ENCODE results near the gene ROR1.

ROR1 gene

DNA sequence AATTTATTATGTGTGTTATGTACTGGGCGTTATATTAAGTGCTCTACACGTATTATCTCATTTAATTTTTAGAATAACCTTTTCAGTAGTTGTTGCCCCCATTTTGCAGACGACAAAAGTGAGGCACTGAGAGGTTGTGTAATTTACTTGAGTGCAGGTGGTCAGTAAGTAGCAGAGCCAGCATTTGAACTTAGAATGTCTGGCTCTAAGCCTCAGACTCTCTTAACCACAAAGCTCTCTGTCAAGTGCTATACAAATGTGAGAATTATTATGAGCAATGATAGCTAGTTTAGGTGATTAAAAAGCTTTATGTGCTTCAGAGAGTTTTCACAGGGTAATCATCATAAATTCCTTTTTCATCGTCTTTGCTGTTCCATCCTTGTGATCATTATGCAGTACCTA lies 333.3 kb downstream of the ROR1 start:
- no peak overlapping the region for H3K4me3 ChIP-seq (ENCODE audit: control insufficient read depth, low read depth, low read length)
- no peak for DNase-seq (ENCODE audit: low read depth)
- TF ChIP-seq, protein P1, sequence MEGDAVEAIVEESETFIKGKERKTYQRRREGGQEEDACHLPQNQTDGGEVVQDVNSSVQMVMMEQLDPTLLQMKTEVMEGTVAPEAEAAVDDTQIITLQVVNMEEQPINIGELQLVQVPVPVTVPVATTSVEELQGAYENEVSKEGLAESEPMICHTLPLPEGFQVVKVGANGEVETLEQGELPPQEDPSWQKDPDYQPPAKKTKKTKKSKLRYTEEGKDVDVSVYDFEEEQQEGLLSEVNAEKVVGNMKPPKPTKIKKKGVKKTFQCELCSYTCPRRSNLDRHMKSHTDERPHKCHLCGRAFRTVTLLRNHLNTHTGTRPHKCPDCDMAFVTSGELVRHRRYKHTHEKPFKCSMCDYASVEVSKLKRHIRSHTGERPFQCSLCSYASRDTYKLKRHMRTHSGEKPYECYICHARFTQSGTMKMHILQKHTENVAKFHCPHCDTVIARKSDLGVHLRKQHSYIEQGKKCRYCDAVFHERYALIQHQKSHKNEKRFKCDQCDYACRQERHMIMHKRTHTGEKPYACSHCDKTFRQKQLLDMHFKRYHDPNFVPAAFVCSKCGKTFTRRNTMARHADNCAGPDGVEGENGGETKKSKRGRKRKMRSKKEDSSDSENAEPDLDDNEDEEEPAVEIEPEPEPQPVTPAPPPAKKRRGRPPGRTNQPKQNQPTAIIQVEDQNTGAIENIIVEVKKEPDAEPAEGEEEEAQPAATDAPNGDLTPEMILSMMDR (conservative IDR thresholded peaks at IDR 0.05; ENCODE audit: control insufficient read depth, insufficient read depth, low read depth, low read length) = no peak

DNA sequence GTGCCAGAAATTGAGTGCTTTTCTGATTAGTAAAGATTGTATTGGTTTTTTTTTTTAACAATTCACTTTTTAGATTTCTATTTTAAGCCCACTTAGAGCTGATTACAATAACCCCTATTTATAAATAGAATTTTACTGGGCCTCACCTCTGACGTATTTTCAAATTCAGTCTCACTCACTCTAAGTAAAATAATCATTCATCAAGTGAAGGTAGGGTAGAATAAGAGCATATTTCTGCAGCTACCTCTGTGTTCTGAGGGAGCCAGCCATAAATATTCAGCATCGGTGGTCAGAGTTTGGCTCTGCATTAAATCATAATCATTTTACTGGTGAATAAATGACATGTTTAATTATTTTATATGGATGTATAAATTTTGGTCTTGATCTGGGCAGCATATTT lies 333.8 kb downstream of the ROR1 start:
- no peak for DNase-seq (ENCODE audit: low read depth)
- TF ChIP-seq, protein P1 (conservative IDR thresholded peaks at IDR 0.05; ENCODE audit: control insufficient read depth, insufficient read depth, low read depth, low read length) = no peak
- H3K4me3 ChIP-seq (ENCODE audit: control insufficient read depth, low read depth, low read length) = no peak overlapping the region

DNA sequence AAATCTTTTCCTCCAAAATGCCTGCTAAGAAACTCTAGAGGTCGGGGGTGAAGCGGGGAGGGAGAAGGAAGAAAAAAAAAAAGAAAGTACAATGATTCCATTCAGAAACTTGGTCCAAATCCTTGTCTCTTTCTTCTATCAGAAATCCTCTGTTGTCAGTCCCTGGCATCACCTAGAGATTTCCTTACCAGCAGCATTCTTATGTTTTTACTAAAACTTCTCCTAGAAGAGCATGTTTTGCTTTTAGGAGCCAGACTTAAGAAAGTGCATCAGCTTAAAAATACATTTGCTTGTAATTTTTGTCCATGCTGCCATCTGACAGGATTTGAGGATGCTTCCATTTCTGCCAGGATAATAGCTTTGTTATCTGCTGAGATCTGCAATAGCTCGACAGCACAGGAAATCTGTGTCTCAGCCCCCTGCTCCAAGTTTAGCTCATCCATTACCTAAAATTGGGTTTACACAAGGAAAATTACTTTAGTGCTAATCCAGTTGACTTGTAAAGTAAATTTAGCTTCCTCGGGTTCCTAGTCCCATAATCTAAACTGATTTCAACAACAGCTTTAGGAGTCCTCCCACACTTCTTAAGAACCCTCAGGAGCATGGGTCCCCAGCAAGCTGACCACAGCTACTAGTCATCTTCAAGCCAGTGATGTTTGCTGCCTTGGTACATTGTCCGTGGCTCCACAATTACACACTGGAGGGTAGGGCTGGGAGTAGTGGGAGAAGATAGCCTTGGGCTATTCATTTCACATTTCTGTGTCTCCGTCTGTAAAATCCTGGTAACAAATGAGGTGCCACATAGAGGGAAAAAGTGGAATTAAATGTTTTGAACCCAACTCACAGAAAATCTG lies 337.3 kb downstream of the ROR1 start:
- H3K4me3 ChIP-seq (ENCODE audit: control insufficient read depth, low read depth, low read length) = no peak overlapping the region
- TF ChIP-seq, protein P1 (conservative IDR thresholded peaks at IDR 0.05; ENCODE audit: control insufficient read depth, insufficient read depth, low read depth, low read length) = no peak
- peak; percentile 53 for DNase-seq (ENCODE audit: low read depth)

DNA sequence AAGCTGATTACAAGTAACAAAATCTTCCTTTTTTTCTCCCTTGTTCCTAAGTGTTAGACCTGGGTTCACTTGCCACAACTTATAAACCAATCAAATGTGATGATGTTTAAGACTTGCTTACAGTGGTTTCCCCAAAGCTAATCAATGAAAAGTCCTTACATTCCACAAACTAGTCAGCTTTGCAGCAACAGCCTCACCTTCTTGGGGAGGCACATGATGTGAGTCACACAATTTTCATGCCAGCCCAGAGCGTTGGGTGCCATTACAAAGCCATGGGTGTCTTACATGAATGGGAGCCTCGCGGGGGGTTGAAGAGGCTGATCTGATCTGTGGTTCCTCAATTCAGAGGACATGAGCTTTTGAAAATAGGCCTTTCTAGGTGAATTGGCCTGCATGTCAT lies 338.0 kb downstream of the ROR1 start:
- DNase-seq (ENCODE audit: low read depth) = peak; percentile 54
- TF ChIP-seq, protein P1 (conservative IDR thresholded peaks at IDR 0.05; ENCODE audit: control insufficient read depth, insufficient read depth, low read depth, low read length) = no peak
- H3K4me3 ChIP-seq (ENCODE audit: control insufficient read depth, low read depth, low read length) = no peak overlapping the region

DNA sequence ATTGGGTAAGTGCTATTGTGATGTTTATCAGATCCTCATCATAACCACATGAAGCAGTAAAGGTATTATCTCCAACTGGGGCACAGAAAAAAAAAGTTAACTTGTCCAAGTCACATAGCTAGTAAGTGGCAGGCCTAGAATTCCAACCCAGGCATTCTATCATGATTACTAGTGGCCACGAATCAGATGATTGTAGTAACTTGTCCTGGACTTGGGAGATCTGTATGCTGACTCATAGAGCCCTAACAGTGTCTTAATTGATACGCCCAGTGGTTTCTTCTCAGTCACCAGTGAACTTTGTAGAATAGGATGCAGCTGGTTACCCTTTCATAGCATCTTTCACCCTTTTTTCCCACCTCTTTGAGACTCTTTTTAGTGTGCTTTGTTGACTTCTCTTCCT lies 338.5 kb downstream of the ROR1 start:
- TF ChIP-seq, protein P1 (conservative IDR thresholded peaks at IDR 0.05; ENCODE audit: control insufficient read depth, insufficient read depth, low read depth, low read length) = no peak
- no peak overlapping the region for H3K4me3 ChIP-seq (ENCODE audit: control insufficient read depth, low read depth, low read length)
- peak; percentile 92 for DNase-seq (ENCODE audit: low read depth)

DNA sequence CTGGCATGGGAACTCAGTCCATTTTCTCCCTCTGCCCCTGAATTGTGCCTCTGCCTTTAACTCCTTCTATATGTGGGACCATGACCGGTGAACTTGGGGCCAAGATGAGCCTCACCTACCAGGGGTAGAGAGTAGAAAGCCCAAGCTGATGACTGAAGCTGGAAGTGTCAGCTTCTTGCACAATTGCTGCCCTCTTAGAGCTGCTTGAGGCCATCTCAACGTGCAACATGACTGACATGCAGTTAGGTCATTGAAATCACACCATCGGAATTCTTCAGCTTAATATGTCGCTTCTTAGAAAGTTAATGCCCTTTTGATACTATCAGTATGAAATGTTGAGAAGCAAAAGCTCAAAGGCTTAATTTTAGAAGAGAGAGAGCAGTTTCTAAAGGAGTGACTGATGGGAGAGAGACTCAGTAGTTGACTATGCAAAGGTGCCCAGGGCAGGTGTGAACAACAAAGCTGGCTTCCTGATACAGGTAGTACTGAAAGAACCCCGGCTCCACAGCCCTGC lies 340.3 kb downstream of the ROR1 start:
- no peak for DNase-seq (ENCODE audit: low read depth)
- TF ChIP-seq, protein P1 (conservative IDR thresholded peaks at IDR 0.05; ENCODE audit: control insufficient read depth, insufficient read depth, low read depth, low read length) = no peak
- H3K4me3 ChIP-seq (ENCODE audit: control insufficient read depth, low read depth, low read length) = no peak overlapping the region
